ENCODE data around the gene HOXA3. TPM values are rescaled to one million over a fixed set of nuclear protein-coding genes. Genes with fewer than 3 reads are reported as not detected.

Gene HOXA3
- polyA plus RNA-seq, 1 of the 3 experiments (the other 2 are of a cell fraction), result 0.15 TPM

DNA sequence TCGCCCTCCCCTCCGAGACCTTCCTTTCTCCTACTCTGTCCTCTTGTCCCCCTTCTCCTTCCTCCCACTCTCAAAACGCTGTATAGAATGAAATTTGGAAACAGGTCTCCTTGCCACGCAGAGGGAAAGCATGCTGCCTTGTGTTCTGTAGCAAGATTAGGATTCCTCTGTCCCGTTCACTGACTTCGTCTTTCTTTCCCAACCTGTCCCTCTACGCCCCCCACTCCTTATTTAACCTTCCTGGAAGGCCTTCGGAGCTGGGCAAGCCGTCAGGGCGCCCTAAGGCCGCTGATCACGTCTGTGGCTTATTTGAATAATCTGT lies 11.6 kb upstream of the HOXA3 start:
- TF ChIP-seq EP300 (IDR thresholded peaks at IDR 0.05; ENCODE audit: borderline replicate concordance in 1 of 2, low read depth in 1 of 2, low read length in 1 of 2) (no peak), TEAD4 (IDR thresholded peaks at IDR 0.05; ENCODE audit: borderline replicate concordance, insufficient read depth) (no peak), USF2 (IDR thresholded peaks at IDR 0.05; ENCODE audit: borderline replicate concordance, low read depth, low read length) (no peak), FOXM1 (IDR thresholded peaks at IDR 0.05; ENCODE audit: low read depth) (no peak), YY1 (IDR thresholded peaks at IDR 0.05; ENCODE audit: low read depth) (no peak), JUND (IDR thresholded peaks at IDR 0.05) (no peak), RAD21 (IDR thresholded peaks at IDR 0.05; ENCODE audit: low read length) (no peak), ELF1 (IDR thresholded peaks at IDR 0.05) (no peak), FOSL2 (IDR thresholded peaks at IDR 0.05; ENCODE audit: borderline replicate concordance, low read depth) (no peak), GABPA (IDR thresholded peaks at IDR 0.05; ENCODE audit: low read depth) (no peak), CTCF (IDR thresholded peaks at IDR 0.05) (no peak; the same call in 1 of the 2 replicates), NFIC (IDR thresholded peaks at IDR 0.05; ENCODE audit: borderline replicate concordance) (no peak), RXRA (IDR thresholded peaks at IDR 0.05; ENCODE audit: borderline replicate concordance, low read depth) (no peak), SIN3A (IDR thresholded peaks at IDR 0.05; ENCODE audit: borderline replicate concordance, low read depth, low read length) (no peak), TCF12 (IDR thresholded peaks at IDR 0.05) (no peak), REST (IDR thresholded peaks at IDR 0.05; ENCODE audit: low read depth, low read length) (no peak), MXI1 (IDR thresholded peaks at IDR 0.05; ENCODE audit: low read depth, low read length) (no peak), GATA2 (CRISPR knock-in tag; IDR thresholded peaks at IDR 0.05) (no peak)
- TF ChIP-seq, protein P1, sequence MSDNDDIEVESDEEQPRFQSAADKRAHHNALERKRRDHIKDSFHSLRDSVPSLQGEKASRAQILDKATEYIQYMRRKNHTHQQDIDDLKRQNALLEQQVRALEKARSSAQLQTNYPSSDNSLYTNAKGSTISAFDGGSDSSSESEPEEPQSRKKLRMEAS (IDR thresholded peaks at IDR 0.05; ENCODE audit: low read depth), result no peak
- Histone ChIP-seq H3K79me2 (ENCODE audit: insufficient read depth) (no peaks in the 10 kb centered on the region), H3K9me2 (no peaks in the 10 kb centered on the region), H3F3A (replicated peaks; ENCODE audit: insufficient read depth) (peaks cover 13% of the 10 kb centered on the region), H3K4me1 (ENCODE audit: control insufficient read depth in 1 of 2, insufficient read depth in 2 of 2, low read depth in 1 of 2, low read length in 1 of 2) (peaks cover 0 to 8% of the 10 kb centered on the region in 2 experiments; a peak in 1 of 4 replicates), H3K9ac (no peak overlapping the region), H3K27me3 (ENCODE audit: insufficient read depth) (peaks cover 91% of the 10 kb centered on the region), H3K9me3 (no peaks in the 10 kb centered on the region), H3K36me3 (replicated peaks in 1 of 2; ENCODE audit: control insufficient read depth in 1 of 2, insufficient read depth in 2 of 2, low read length in 1 of 2) (no peaks in the 10 kb centered on the region), H3K27ac (ENCODE audit: low read depth in 2 of 2, low read length in 1 of 2) (no peak overlapping the region), H3K4me3 (ENCODE audit: low read depth in 2 of 2, low read length in 1 of 2) (no peak overlapping the region), H4K20me1 (ENCODE audit: insufficient read depth) (peaks cover 5% of the 10 kb centered on the region), H3K4me2 (no peak overlapping the region), H2AFZ (ENCODE audit: low read depth) (no peak overlapping the region)
- WGBS (ENCODE audit: low lambda C conversion rate), result 29% methylated on average over 12 of the region's 12 CpGs
- POLR2A ChIA-PET, result no interaction called here
- DNase-seq, result no peak
- CTCF ChIA-PET, result interaction anchor here (0.6 to 12.1 kb wide), 5 partner anchors 11 to 1349 kb away, joined by 3 to 270 read pairs (median 31); partner anchors contain the start of genes HOXA10, HOXA3, HOXA5 and HOXA6
